ENCODE data around the gene SLC16A11.
A peak's percentile ranks its signal among the peaks of the same experiment; 100 is the strongest.
"Not testable (repeated sequence)": the region's sequence is repeated elsewhere in the genome, so short reads cannot be mapped to it uniquely, and the experiment has no call there.

The SLC16A11 gene

GRCh38 chr17:7056386-7056785 is 12.5 kb upstream of the SLC16A11 start:
- DNase-seq = no peak

GRCh38 chr17:7050583-7050982 is 6.7 kb upstream of the SLC16A11 start:
- DNase-seq = not testable (repeated sequence)

- no peak for DNase-seq
Observed at GRCh38 chr17:7048968-7049367, 5.1 kb upstream of the SLC16A11 start.

DNA sequence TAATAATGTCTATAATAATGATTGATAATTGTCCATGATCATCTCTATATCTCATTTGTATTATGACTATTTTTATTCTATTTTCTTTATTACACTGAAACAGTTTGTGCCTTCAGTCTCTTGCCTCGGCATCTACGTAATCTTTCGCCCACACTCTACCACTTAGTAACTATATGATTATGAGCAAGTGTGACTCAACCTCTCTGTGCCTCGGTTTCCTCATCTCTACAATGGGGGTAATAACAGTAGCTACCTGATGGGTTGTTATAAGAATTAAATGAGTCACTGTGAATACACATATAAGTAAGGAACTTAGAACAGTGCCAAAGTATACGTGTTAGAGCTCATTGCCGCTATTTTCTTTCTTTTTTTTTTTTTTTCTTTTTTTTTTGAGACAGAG is 3.7 kb upstream of the SLC16A11 start:
- no peak for DNase-seq

GRCh38 chr17:7046725-7047397 is 3.0 kb upstream of the SLC16A11 start:
- DNase-seq = peak; percentile 58

DNA sequence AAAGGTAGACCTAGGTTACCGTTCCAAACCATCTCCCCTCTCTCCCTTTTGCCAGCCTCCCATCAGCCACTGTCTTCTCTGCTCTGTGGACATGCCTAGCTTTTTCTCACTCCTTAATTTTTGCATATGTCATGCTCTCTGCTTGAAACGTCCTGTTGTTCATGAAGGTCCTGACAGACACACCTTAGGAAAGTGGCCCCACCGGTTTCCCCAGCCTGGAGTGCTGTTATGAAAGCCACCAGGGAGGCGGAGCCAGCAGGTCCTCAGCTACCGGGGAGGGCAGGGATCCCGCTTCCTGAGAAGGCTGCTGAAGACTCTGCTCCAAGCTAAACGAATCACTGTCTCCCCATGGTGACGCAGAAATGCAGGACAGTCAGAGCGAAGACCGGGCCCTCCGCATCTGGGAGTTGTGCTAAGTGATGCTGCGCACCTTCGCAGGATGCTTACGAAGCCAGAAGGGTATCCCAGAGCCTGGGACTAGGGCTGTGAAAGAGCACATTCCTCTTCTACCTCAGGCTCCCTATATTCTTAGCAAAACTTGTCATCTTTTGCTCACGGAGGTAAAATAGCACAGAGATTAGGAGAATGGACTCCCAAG is 2.3 kb upstream of the SLC16A11 start:
- peak; percentile 28 for DNase-seq

DNA sequence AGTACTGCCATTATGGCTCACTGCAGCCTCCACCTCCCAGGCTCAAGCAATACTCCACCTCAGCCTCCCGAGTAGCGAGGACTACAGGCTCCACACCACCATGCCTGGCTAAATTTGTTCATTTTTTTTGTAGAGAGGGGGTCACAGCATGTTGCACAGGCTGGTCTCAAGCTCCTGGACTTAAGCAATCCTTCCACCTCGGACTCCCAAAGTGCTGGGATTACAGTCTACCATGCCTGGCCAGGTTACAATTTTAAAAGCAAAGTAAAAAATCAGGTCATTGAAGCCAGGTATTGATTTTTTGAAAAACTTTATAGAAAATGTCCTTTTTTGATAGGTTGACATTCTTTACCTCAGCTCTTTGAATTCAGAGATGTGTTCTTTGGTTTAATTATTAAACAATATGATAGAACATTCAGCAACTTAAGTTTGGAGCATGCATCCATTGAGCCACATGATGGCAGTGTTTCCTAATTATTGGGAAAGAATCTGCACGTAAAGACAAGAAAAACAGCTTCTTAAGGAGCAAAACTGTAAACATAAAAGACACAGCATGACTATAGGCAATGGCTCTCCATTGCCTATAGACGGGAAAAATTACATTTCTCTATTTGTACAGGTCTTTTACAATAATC is 1.7 kb upstream of the SLC16A11 start:
- DNase-seq = no peak

- no peak for DNase-seq
Observed at GRCh38 chr17:7043182-7043496, 753 bp downstream of the SLC16A11 start.

DNA sequence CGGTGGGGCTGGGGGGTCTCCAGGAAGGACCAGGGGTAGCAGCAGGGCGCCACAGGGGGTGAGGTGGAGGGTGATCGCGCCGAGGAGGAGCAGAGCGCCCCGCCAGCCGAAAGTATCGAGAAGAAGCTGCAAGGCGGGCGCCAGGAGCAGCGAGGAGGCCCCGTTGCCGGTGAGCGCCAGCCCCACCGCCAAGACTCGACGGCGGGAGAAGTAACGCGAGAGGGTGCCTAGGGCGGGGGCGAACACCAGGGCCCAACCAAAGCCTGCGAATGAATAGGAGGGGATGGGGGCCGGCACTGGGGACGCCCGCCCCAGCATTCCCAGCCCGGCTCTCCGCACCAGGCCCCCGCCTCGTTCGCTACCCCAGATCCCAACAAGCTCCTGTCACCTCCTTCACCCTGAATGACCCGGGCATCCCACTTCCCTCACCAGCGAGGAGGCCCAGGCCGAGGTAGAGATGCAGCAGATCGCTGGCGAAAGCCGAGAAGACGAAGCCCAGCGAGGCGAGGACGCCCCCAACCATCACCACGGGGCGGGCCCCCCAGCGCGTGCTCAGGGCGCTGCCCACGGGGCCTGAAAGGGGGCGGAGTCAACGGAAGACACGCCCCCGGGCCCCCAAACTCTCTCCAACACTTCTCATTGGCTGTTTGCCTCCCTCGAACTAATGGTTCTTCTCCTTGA is 1.3 kb downstream of the SLC16A11 start:
- peak; percentile 55 for DNase-seq

- peak; percentile 34 for DNase-seq
Observed at GRCh38 chr17:7041607-7042500, 2.0 kb downstream of the SLC16A11 start.

GRCh38 chr17:7039832-7040231 is 4.1 kb downstream of the SLC16A11 start:
- DNase-seq = no peak

GRCh38 chr17:7038025-7038862 is 5.6 kb downstream of the SLC16A11 start:
- DNase-seq = no peak

DNA sequence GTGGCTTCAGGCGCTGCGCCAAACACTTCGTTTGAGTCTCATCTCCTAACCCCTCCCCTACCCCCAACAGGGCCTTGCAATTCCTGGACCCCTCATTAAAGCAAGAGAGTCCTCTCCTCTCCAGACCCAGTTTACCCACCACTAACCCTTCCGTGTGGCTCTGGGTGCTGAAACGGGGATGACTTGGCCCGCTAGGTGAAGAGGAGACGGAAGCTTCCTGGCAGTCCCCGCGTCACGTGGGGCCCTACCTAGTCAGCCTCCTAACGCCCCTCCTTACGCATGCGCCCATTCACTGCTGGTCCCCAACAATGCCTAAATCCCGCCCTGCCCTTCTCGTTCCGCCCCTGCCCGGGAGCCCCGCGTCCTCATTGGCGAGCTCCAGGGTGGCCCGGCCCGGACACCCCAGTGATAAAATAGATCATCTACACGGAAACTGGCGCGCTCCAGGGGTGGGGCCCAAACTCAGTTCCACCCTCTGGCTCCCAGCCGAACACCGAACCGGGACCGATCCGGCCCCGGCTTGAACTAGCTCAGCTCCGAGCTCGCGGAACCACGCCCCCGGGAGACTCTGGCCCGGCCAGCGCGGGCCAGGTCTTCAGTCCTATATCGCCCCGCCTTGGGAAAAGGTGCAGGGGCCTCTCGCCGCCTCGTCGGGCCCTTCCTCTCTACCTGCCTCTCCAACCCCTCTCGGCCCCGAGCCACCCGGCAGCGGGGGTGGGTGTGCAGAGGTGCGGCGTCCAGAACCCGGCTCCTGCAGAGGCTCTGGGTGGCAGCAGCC is 8.1 kb downstream of the SLC16A11 start, which contains the start of gene SLC16A13:
TSS of gene SLC16A13 (plus strand) at position 425 of the 778 bp plus-strand sequence. CDS start 368 bp downstream, outside the sequence.
- peak; percentile 98 for DNase-seq

DNA sequence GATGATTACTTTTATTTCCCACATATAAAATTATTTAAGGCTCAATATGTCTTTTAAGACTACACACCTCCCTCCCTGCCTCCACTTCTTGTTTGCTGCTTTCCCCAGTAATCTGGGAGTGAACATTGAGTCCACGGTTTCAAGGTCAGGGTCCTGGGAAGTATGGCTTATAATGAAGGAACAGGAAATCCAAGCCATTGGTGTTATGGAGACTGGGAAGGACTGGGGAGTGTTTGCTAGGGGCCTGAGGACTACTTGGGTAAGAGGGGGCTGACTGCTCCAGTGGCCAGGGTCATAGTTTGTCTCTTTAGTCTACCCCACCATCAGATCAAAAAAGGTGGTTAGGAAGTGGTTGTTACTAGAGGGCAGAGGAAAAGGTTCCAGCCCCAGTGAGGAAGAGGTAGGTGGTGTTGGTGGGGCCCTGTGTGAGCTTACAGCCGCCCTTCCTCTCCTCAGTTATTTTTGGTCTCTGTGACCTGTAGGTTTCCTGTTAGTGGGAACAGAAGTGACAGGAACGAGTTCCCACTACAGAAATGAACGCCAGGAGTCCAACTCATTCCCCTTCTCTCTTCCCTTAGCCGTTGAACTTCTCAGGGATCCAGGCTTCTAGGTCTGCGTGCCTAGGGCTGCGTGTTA is 8.8 kb downstream of the SLC16A11 start:
- DNase-seq = no peak

DNA sequence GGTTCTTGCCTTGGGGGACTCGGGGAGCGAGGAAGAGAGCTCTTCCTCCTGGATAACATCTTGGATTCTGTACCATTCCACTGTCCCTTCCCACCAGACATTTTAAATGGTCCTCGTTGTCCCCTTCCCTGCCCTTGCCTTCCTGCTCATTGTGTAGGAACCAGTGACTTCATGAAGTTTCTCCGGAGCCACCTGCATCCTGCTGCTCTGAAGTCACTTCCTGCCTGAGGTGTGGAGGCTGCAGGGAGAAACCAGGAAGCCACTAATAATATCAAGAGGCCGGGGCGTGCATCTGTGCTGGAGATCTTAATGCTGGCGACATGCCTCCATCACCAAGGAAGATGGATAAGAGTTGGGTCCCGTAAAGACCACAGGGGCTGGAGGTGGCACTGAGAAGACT is 14.2 kb downstream of the SLC16A11 start:
- peak; percentile 57 for DNase-seq

DNA sequence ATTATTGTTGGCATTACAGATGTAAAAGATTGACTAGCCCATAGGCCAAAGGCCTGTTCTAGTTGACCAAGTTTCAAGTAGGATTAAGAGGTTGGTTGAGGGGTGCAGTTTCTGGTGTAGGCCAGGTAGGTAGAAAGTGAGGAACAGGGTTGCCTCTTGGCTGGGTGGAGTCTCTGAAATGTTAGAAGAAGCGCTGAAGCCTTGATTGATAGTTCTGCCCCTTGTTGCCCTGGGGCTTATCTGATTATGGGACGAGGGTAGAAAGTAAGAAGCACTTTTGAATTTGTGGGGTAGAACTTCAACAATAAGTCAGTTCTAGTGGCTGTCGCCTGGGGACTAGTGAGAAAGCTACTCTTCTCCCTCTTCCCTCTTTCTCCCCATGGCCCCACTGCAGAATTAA is 14.8 kb downstream of the SLC16A11 start:
- no peak for DNase-seq

- DNase-seq = no peak
Observed at GRCh38 chr17:7027335-7027734, 16.6 kb downstream of the SLC16A11 start.

- no peak for DNase-seq
Observed at GRCh38 chr17:7026471-7027115, 17.3 kb downstream of the SLC16A11 start.

GRCh38 chr17:7025245-7025644 is 18.6 kb downstream of the SLC16A11 start:
- DNase-seq = no peak

DNA sequence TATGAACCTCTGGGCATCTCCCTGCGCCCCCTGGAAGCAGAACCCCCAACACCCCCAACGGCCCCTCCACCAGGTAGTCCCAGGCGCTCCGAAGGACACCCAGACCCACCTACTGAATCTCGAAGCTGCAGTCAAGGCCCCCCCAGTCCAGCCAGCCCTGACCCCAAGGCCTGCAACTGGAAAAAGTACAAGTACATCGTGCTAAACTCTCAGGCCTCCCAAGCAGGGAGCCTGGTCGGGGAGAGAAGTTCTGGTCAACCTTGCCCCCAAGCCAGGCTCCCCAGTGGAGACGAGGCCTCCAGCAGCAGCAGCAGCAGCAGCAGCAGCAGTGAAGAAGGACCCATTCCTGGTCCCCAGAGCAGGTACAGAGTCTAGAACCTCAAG is 19.5 kb downstream of the SLC16A11 start:
- DNase-seq = no peak
